ENCODE measurements around the gene SIM2.

SIM2 gene

DNA sequence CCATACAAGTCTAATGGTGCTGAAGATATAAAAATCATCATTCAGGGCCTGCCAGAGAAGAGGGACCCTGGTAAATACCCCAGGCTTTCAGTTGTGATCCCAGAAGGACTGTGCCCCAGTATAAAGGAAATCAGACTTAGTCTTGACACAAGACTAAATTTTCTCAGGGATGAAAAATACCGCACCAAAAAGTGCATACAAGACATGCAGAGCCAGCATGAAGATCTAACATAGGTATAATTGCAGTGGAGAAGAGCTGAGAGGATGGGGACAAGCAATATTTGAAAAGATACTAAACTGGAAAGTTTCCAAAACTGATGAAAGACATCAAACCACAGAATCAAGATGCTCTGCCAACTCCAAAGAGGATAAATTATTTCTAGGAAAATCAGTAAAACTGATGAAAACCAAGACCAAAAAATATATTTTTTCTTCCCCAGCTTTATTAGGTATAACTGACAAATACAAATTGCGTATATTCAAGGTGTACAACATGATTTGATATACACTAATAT lies 17.7 kb upstream of the SIM2 start:
- Histone ChIP-seq H3K79me2 (ENCODE audit: insufficient read depth, low read length) (no peaks in the 10 kb centered on the region), H3K4me1 (ENCODE audit: insufficient read depth, low read length) (no peaks in the 10 kb centered on the region), H3K4me3 (ENCODE audit: low read depth in 1 of 2, low read length in 2 of 2) (no peak overlapping the region), H3K9ac (ENCODE audit: low read depth, low read length) (no peak overlapping the region), H4K20me1 (ENCODE audit: insufficient read depth, low read length) (no peaks in the 10 kb centered on the region), H2AFZ (ENCODE audit: low read depth, low read length) (no peak overlapping the region), H3K9me3 (ENCODE audit: insufficient read depth, low read length, severe bottlenecking) (peaks cover 7% of the 10 kb centered on the region), H3K27me3 (ENCODE audit: insufficient read depth, low read length, poor library complexity) (peaks cover 3% of the 10 kb centered on the region), H3K36me3 (ENCODE audit: insufficient read depth, low read length) (no peaks in the 10 kb centered on the region), H3K4me2 (ENCODE audit: insufficient read depth, low read length) (no peak overlapping the region), H3K27ac (ENCODE audit: low read length) (no peak overlapping the region)
- DNase-seq = no peak
- TF ChIP-seq, protein P1, sequence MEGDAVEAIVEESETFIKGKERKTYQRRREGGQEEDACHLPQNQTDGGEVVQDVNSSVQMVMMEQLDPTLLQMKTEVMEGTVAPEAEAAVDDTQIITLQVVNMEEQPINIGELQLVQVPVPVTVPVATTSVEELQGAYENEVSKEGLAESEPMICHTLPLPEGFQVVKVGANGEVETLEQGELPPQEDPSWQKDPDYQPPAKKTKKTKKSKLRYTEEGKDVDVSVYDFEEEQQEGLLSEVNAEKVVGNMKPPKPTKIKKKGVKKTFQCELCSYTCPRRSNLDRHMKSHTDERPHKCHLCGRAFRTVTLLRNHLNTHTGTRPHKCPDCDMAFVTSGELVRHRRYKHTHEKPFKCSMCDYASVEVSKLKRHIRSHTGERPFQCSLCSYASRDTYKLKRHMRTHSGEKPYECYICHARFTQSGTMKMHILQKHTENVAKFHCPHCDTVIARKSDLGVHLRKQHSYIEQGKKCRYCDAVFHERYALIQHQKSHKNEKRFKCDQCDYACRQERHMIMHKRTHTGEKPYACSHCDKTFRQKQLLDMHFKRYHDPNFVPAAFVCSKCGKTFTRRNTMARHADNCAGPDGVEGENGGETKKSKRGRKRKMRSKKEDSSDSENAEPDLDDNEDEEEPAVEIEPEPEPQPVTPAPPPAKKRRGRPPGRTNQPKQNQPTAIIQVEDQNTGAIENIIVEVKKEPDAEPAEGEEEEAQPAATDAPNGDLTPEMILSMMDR (IDR thresholded peaks at IDR 0.05; ENCODE audit: borderline replicate concordance, extremely low read depth, low read length, poor library complexity, severe bottlenecking) = no peak
- no peak for TF ChIP-seq EZH2 (IDR thresholded peaks at IDR 0.05; ENCODE audit: borderline replicate concordance, low read depth, low read length, severe bottlenecking)
- no peak for ATAC-seq (ENCODE audit: insufficient read depth, low read depth)

DNA sequence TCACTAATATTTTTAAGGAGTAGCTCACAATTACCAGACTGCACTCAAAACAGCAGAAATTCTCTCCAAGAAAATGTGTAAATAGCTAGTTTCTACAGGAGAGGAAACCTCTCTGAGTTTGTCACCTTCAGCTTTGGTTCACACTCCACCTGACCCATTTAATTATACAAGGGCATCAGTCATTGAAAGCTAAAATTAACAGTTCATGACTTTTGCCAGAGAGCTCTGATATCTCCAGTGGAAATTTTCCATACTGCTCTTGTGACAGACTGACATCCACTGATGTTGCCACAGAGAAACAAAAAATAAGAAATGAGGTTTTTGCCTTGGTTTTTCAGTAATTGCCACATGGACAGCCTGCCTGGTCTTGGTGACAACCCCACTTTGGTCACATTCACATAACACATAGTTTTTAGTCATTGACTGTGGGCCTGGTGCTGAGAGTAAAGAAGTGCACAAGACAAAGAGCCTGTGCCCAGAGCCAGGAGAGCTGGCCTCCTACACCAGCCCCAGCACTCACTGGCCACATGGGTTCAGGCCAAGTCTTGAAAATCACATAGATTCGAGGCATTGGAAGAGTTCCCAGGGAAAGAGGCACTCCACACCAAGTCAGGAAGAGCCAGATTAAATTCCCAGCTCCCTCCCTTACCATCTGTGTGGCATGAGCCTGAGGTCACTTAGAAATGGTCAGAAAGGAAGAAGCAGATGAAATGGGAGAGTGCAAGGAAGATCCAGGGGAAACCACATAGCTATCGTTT lies 13.8 kb upstream of the SIM2 start:
- Histone ChIP-seq H3K9me3 (ENCODE audit: insufficient read depth, low read length, severe bottlenecking) (peaks cover 7% of the 10 kb centered on the region), H3K4me3 (ENCODE audit: low read depth in 1 of 2, low read length in 2 of 2) (no peak overlapping the region), H3K4me2 (ENCODE audit: insufficient read depth, low read length) (no peak overlapping the region), H4K20me1 (ENCODE audit: insufficient read depth, low read length) (no peaks in the 10 kb centered on the region), H3K4me1 (ENCODE audit: insufficient read depth, low read length) (no peaks in the 10 kb centered on the region), H3K79me2 (ENCODE audit: insufficient read depth, low read length) (no peaks in the 10 kb centered on the region), H3K27me3 (ENCODE audit: insufficient read depth, low read length, poor library complexity) (no peaks in the 10 kb centered on the region), H2AFZ (ENCODE audit: low read depth, low read length) (no peak overlapping the region), H3K27ac (ENCODE audit: low read length) (no peak overlapping the region), H3K9ac (ENCODE audit: low read depth, low read length) (no peak overlapping the region), H3K36me3 (ENCODE audit: insufficient read depth, low read length) (no peaks in the 10 kb centered on the region)
- TF ChIP-seq EZH2 (IDR thresholded peaks at IDR 0.05; ENCODE audit: borderline replicate concordance, low read depth, low read length, severe bottlenecking) = no peak
- TF ChIP-seq, protein P1 (IDR thresholded peaks at IDR 0.05; ENCODE audit: borderline replicate concordance, extremely low read depth, low read length, poor library complexity, severe bottlenecking) = no peak
- ATAC-seq (ENCODE audit: insufficient read depth, low read depth) (no peak), DNase-seq (no peak)

DNA sequence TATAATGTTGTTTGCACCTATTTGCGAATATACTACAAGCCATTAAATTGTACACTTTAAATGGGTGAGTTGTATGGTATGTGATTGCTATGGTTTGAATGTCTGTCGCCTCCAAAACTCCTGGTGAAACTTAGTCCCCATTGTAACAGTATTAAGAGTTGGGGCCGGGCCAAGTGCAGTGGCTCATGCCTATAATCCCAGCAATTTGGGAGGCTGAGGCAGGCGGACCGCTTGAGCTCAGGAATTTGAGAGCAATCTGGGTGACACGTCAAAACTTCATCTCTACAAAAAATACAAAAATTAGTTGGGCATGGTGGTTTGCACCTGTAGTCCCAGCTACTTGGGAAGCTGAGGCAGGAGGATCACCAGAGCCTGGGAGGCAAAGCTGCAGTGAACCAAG lies 12.0 kb upstream of the SIM2 start:
- Histone ChIP-seq H3K4me3 (ENCODE audit: low read depth in 1 of 2, low read length in 2 of 2) (no peak overlapping the region), H2AFZ (ENCODE audit: low read depth, low read length) (no peak overlapping the region), H3K27ac (ENCODE audit: low read length) (no peak overlapping the region), H3K9ac (ENCODE audit: low read depth, low read length) (no peak overlapping the region), H3K36me3 (ENCODE audit: insufficient read depth, low read length) (no peaks in the 10 kb centered on the region), H3K4me2 (ENCODE audit: insufficient read depth, low read length) (no peak overlapping the region), H3K9me3 (ENCODE audit: insufficient read depth, low read length, severe bottlenecking) (no peaks in the 10 kb centered on the region), H4K20me1 (ENCODE audit: insufficient read depth, low read length) (no peaks in the 10 kb centered on the region), H3K79me2 (ENCODE audit: insufficient read depth, low read length) (no peaks in the 10 kb centered on the region), H3K4me1 (ENCODE audit: insufficient read depth, low read length) (no peaks in the 10 kb centered on the region), H3K27me3 (ENCODE audit: insufficient read depth, low read length, poor library complexity) (no peaks in the 10 kb centered on the region)
- DNase-seq (no peak), ATAC-seq (ENCODE audit: insufficient read depth, low read depth) (no peak)
- TF ChIP-seq, protein P1 (IDR thresholded peaks at IDR 0.05; ENCODE audit: borderline replicate concordance, extremely low read depth, low read length, poor library complexity, severe bottlenecking) = no peak
- no peak for TF ChIP-seq EZH2 (IDR thresholded peaks at IDR 0.05; ENCODE audit: borderline replicate concordance, low read depth, low read length, severe bottlenecking)

Measured in DND-41 (cell line).